Epithelial cell of esophagus (primary cell): ENCODE measurements around the gene PTH2R.
"Not testable (repeated sequence)": the region's sequence is repeated elsewhere in the genome, so short reads cannot be mapped to it uniquely, and the experiment has no call there.

Experiments used
- DNase-seq: peaks from one replicate; pipeline ENCODE4 v3.0.0; 2010; ENCODE audit warnings: low read depth
- H3K4me3 ChIP-seq: 2 replicates; pipeline ENCODE4 v1.5.1; 2011; ENCODE audit warnings: mild to moderate bottlenecking, low read length, control low read depth
- TF ChIP-seq, protein P1 (sequence below): IDR thresholded peaks from 2 replicates; pipeline ENCODE4 v1.5.1; 2011; ENCODE audit warnings: low read depth, mild to moderate bottlenecking, low read length, control low read depth, inconsistent platforms; ENCODE audit not compliant: insufficient read depth; ENCODE audit errors: missing control alignments

The PTH2R gene

DNA sequence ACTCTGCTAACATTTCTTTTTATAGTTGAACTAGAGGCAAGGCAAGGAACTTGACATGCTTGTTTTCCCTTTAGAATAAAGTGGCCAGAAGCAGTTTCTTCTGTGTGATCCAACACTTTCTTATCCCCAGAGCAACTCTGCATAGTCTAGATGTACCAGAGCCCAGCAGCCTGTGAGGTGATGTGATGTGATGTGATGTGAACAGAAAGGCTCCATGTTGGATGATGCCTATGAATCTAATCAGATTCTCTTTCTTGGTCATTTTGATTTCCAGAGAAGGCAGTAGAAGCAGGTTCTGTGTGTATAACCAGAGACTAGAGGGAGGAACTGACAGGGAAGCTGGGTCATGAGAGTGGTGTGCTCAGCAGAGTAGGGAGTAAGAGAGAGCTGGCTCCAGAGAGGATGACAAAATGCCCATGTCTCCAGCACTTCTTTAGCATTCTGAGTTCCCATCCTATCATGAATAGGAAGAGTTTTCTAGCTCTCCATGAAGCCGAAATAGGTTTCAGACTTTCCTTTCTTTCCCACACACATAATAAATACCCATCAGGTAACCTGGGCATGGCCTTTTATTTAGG is 31.0 kb upstream of the PTH2R start:
- TF ChIP-seq, protein P1, sequence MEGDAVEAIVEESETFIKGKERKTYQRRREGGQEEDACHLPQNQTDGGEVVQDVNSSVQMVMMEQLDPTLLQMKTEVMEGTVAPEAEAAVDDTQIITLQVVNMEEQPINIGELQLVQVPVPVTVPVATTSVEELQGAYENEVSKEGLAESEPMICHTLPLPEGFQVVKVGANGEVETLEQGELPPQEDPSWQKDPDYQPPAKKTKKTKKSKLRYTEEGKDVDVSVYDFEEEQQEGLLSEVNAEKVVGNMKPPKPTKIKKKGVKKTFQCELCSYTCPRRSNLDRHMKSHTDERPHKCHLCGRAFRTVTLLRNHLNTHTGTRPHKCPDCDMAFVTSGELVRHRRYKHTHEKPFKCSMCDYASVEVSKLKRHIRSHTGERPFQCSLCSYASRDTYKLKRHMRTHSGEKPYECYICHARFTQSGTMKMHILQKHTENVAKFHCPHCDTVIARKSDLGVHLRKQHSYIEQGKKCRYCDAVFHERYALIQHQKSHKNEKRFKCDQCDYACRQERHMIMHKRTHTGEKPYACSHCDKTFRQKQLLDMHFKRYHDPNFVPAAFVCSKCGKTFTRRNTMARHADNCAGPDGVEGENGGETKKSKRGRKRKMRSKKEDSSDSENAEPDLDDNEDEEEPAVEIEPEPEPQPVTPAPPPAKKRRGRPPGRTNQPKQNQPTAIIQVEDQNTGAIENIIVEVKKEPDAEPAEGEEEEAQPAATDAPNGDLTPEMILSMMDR = no peak
- no peak for DNase-seq
- H3K4me3 ChIP-seq = no peak overlapping the region

DNA sequence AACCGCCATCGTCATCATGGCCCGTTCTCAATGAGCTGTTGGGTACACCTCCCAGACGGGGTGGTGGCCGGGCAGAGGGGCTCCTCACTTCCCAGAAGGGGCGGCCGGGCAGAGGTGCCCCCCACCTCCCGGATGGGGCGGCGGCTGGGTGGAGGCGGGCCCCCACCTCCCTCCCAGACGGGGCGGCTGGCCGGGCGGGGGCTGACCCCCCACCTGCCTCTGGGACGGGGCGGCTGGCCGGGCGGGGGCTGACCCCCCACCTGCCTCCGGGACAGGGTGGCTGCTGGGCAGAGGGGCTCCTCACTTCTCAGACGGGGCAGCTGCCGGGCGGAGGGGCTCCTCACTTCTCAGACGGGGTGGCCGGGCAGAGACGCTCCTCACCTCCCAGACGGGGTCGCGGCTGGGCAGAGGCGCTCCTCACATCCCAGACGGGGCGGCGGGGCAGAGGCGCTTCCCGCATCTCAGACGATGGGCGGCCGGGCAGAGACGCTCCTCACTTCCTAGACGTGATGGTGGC is 29.2 kb upstream of the PTH2R start:
- not testable (repeated sequence) for H3K4me3 ChIP-seq, DNase-seq

DNA sequence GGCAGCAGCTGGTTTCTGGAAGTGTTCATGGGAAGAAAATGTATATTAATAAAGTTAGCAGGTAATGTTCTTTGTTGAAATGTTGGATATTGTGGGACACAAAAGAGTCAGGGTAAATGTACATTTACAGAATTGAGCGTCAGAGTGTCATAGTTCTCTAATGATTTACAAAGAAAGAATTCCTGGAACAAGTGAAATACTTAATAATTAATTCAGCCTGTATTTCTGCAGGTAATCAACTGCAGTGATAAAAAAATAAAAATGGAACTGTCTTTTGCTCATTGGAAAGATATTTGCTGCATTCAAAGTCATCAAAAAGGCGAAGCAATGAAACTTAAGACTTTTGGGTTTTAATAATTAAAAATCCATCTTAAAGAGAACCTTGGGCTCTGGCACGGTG is 27.4 kb upstream of the PTH2R start:
- no peak for DNase-seq
- TF ChIP-seq, protein P1 = no peak
- H3K4me3 ChIP-seq = no peak overlapping the region

DNA sequence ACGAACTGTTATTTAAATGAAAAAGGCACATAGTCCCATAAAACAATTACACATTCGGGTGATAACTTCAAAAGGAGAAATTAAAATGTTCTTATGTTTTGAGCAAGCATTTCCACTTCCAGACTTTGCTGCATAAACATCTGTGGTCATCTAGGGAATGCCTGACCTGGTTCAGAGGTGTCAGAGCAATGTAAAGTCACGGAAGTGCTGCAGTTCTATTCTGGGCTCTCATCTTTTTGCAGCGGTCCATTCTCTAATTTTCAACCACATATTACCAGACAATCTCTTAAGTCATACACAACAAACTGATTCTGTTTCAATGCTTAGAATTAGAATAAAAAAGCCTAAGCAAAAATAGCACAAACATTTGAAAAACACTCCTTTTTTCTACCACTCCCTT is 22.0 kb upstream of the PTH2R start:
- DNase-seq = no peak
- TF ChIP-seq, protein P1 = no peak
- no peak overlapping the region for H3K4me3 ChIP-seq

DNA sequence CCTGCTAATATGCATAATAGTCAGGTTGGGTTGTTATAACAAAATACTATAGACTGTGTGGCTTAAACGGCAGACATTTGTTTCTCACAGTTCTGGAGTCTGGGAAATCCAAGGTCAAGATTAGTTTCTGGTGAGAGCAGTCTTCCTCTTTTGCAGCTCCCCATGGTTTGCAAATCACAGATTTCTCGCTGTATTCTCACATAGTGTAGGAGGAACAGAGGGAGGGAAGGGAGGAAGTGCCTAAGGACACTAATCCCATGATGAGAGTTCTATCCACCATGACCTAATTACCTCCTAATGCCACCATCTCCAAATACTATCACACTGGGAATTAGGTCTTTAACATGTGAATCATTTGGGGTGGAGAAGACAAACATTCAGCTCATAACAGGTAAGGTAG is 20.1 kb upstream of the PTH2R start:
- no peak for DNase-seq
- H3K4me3 ChIP-seq = no peak overlapping the region
- TF ChIP-seq, protein P1 = no peak

DNA sequence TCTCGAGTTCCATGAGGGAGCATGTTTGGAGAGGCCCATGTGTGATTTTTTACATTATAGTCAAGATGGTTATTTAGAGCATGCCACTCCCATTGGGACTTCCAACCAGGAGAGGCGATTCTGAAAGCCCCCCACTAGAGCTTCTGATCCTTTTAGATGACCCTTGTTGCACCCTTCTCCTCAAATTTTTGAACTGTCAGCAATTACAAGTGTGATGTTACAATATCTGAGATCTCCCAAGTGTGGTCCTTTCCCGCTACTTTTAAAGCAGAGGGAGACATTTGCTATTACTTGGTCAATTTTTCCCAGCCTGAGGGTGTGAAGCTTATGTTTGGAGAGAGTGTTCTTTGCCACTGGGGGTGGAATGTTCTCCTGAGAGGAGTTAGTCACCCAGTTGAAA is 16.7 kb upstream of the PTH2R start:
- TF ChIP-seq, protein P1 = no peak
- no peak overlapping the region for H3K4me3 ChIP-seq
- DNase-seq = no peak

DNA sequence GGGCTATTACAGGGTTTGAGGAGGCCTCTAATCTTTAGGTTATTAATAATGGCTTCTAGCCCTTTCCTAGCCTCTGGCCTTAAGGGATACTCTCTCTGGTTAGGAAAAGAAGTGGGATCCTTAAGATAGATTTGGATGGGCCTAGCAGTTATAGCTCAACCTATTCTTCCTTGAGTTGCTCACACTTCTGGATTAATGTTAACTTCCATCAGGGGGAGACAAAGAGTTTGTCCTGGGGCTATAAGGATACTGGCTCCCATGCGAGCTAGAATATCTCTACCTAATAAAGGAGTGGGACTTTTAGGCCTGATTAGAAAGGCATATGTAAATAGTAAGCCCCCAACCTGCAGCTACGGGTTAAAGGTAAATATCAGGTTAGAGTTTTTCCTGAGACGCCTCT is 14.3 kb upstream of the PTH2R start:
- DNase-seq = no peak
- TF ChIP-seq, protein P1 = peak; percentile 18
- H3K4me3 ChIP-seq = no peak overlapping the region

DNA sequence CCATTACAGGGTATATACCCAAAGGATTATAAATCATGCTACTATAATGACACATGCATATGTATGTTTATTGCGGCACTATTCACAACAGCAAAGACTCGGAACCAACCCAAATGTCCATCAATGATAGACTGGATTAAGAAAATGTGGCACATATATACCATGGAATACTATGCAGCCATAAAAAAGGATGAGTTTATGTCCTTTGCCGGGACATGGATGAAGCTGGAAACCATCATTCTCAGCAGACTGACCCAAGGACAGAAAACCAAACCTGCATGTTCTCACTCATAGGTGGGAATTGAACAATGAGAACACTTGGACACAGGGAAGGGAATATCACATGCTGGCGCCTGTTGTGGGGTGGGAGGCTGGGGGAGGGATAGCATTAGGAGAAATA is 9.8 kb upstream of the PTH2R start:
- DNase-seq, H3K4me3 ChIP-seq: not testable (repeated sequence)
